Activated CD4-positive, alpha-beta T cell treated with anti-CD3 and anti-CD28 coated beads, Interleukin-2, amount 50 U/mL, for 48 hours (primary cell): ENCODE data around the gene CD86.
"Not testable (repeated sequence)": the region's sequence is repeated elsewhere in the genome, so short reads cannot be mapped to it uniquely, and the experiment has no call there.

Experiments
- DNase-seq, 2 experiments: peaks; one replicate each; pipeline ENCODE4 v3.0.0-alpha.2; 2020

CD86 gene

GRCh38 chr3:122094693-122095092 is 39.5 kb downstream of the CD86 start:
- no peak for DNase-seq

GRCh38 chr3:122097141-122097540 is 42.0 kb downstream of the CD86 start:
- DNase-seq = no peak

- DNase-seq = no peak
These were observed 43.4 kb downstream of the CD86 start for GRCh38 chr3:122098611-122099010.

- no peak for DNase-seq
These were observed 44.1 kb downstream of the CD86 start for GRCh38 chr3:122099255-122099654.

- DNase-seq = no peak
These were observed 44.9 kb downstream of the CD86 start for GRCh38 chr3:122100083-122100482.

- peak in 1 of 2 experiments; percentile 49 for DNase-seq
These were observed 45.7 kb downstream of the CD86 start for GRCh38 chr3:122100591-122101463.

GRCh38 chr3:122101646-122102045 is 46.5 kb downstream of the CD86 start:
- DNase-seq = no peak

GRCh38 chr3:122102191-122102935 is 47.2 kb downstream of the CD86 start:
- DNase-seq = peak in 1 of 2 experiments; percentile 51

- DNase-seq = no peak
These were observed 48.8 kb downstream of the CD86 start for GRCh38 chr3:122103821-122104514.

- DNase-seq = no peak
These were observed 49.5 kb downstream of the CD86 start for GRCh38 chr3:122104515-122105194.

- no peak for DNase-seq
These were observed 50.5 kb downstream of the CD86 start for GRCh38 chr3:122105626-122106025.

- DNase-seq = no peak
These were observed 52.0 kb downstream of the CD86 start for GRCh38 chr3:122107171-122107570.

- no peak for DNase-seq
These were observed 56.8 kb downstream of the CD86 start for GRCh38 chr3:122111974-122112373.

GRCh38 chr3:122112754-122113153 is 57.6 kb downstream of the CD86 start:
- no peak for DNase-seq

- peak; percentile 18 to 22 for DNase-seq
These were observed 68.7 kb downstream of the CD86 start for GRCh38 chr3:122123850-122124249.

GRCh38 chr3:122132949-122133540 is 77.9 kb downstream of the CD86 start:
- DNase-seq = no peak

GRCh38 chr3:122146466-122146865 is 91.3 kb downstream of the CD86 start:
- peak; percentile 69 to 81 for DNase-seq

- peak in 1 of 2 experiments; percentile 22 for DNase-seq
These were observed 93.9 kb downstream of the CD86 start for GRCh38 chr3:122148941-122149627.

- DNase-seq = no peak
These were observed 96.3 kb downstream of the CD86 start for GRCh38 chr3:122151480-122151879.

- DNase-seq = not testable (repeated sequence)
These were observed 109.8 kb downstream of the CD86 start for GRCh38 chr3:122164983-122165382.

GRCh38 chr3:122167630-122168029 is 112.5 kb downstream of the CD86 start:
- DNase-seq = no peak

- no peak for DNase-seq
These were observed 112.9 kb downstream of the CD86 start for GRCh38 chr3:122168044-122168443.
